Sigmoid colon (tissue), 7 donors: ENCODE measurements around the gene DOCK8. TPM values are rescaled to one million over a fixed set of nuclear protein-coding genes. Genes with fewer than 3 reads are reported as not detected.
"Not testable (repeated sequence)": the region's sequence is repeated elsewhere in the genome, so short reads cannot be mapped to it uniquely, and the experiment has no call there.

ENCODE experiments used
- DNase-seq: peaks from one replicate; pipeline ENCODE4 v3.0.0-alpha.2; 2019
- H3K27ac ChIP-seq, 4 donors: fragments of 200-600 bp; sonication (generic); one replicate each; pipeline ENCODE4 v1.5.1; 2016 to 2019; ENCODE audit warnings: mild to moderate bottlenecking in 1 of 4
- H3K27me3 ChIP-seq, 3 donors: fragments of 200-600 bp; sonication (generic); one replicate each; pipeline ENCODE4 v1.5.1; 2019; ENCODE audit warnings: mild to moderate bottlenecking in 1 of 3
- H3K36me3 ChIP-seq, 4 donors: fragments of 200-600 bp; sonication (generic); one replicate each; pipeline ENCODE4 v1.5.1; 2016 to 2019
- H3K4me1 ChIP-seq, 4 donors: fragments of 200-600 bp; sonication (generic); one replicate each; pipeline ENCODE4 v1.5.1; 2017 to 2019
- H3K4me3 ChIP-seq, 4 donors: fragments of 200-600 bp; sonication (generic); one replicate each; pipeline ENCODE4 v1.5.1; 2017 to 2019; ENCODE audit warnings: mild to moderate bottlenecking in 2 of 4, moderate library complexity in 1 of 4
- H3K9me3 ChIP-seq, 4 donors: fragments of 200-600 bp in 3 of 4; sonication (generic) in 3 of 4; one replicate each; pipeline versions ENCODE4 v1.5.1 to v1.6.1; 2013 to 2019
- CTCF ChIP-seq, 4 experiments: fragments of 450-650 bp in 3 of 4; fragments of 200-600 bp in 1 of 4; IDR thresholded peaks; one replicate each; pipeline ENCODE4 v1.5.1; 2016 to 2019; ENCODE audit warnings: antibody characterized with exemption in 4 of 4, mild to moderate bottlenecking in 3 of 4, moderate library complexity in 2 of 4
- EP300 ChIP-seq, 4 donors: sonication (generic); formaldehyde crosslinking; IDR thresholded peaks; one replicate each; pipeline ENCODE4 v1.6.1; 2017; ENCODE audit warnings: antibody characterized with exemption in 4 of 4
- POLR2A ChIP-seq, 2 donors: fragments of 450-650 bp; IDR thresholded peaks; one replicate each; pipeline ENCODE4 v1.6.1; 2016; ENCODE audit warnings: antibody characterized with exemption in 2 of 2, mild to moderate bottlenecking in 2 of 2, moderate library complexity in 2 of 2
- POLR2AphosphoS5 ChIP-seq, 4 donors: sonication (generic); formaldehyde crosslinking; IDR thresholded peaks; one replicate each; pipeline ENCODE4 v1.6.1; 2017; ENCODE audit warnings: antibody characterized with exemption in 4 of 4
- WGBS, 2 donors: extraction: QIAGEN DNeasy Blood & Tissue Kit; methylation state at CpG; one replicate each; pipeline ENCODE4 v1.1.7; 2013; 5-methylcytosine and 5-hydroxymethylcytosine counted together
- intact Hi-C: fragments of 100-400 bp; cut with DNase I; formaldehyde crosslinking; loops from one replicate; pipeline ENCODE4 v1.15.1; 2023
- polyA plus RNA-seq, 3 donors: library from polyadenylated mRNA; stranded (reverse); fragments of 200-250 nt; gene quantifications; one replicate each; pipeline ENCODE4 v1.2.3, GENCODE V29; 2013
- total RNA-seq, 4 donors: library from RNA; depleted of rRNA; stranded (reverse); fragments of >200 nt; gene quantifications; one replicate each; pipeline ENCODE4 v1.1.0, GENCODE V29; 2016
- donor health status: healthy with polysubstance abuse.
- donor health status: Bipolar disorder and iron deficiency.
- donor health status: healthy.

Gene DOCK8
- total RNA-seq (1 to 10 TPM; 4.2 to 9.5 (median 6.8) TPM), polyA plus RNA-seq (10 to 100 TPM in 1 of 3 donors, 1 to 10 TPM in 2; 2.3 to 22.8 (median 2.4) TPM)

GRCh38 chr9:214648-215493, at the start of gene DOCK8:
Gene DOCK8, plus strand, starts transcription at chr9:214865. Its CDS starts 112 bp downstream, at chr9:214977.
- Histone ChIP-seq H3K36me3 (no peaks in the 10 kb centered on the region), H3K27me3 (peaks cover 5 to 36% (median 30%) of the 10 kb centered on the region in 3 donors), H3K27ac (peak within 1 kb of the TSS; percentile 66 to 92 (median 72)), H3K4me3 (peak within 1 kb of the TSS; percentile 28 to 55 (median 50)), H3K4me1 (peaks cover 0 to 14% (median 5%) of the 10 kb centered on the region in 4 donors), H3K9me3 (no peaks in the 10 kb centered on the region)
- 0 to 1% methylated on average over 103 of the region's 103 CpGs for WGBS, 2 donors
- TF ChIP-seq POLR2AphosphoS5 (IDR thresholded peaks at IDR 0.05) (no peak), POLR2A (IDR thresholded peaks at IDR 0.05) (no peak), CTCF (IDR thresholded peaks at IDR 0.05) (no peak), EP300 (IDR thresholded peaks at IDR 0.05) (no peak)
- peak; percentile 76 for DNase-seq
- intact Hi-C loops = no loop called here

GRCh38 chr9:169757-170156, 44.9 kb upstream of the DOCK8 start:
- WGBS, 2 donors = no CpG with 5 or more reads among the region's 3 CpGs
- not testable (repeated sequence) for H3K4me1 ChIP-seq

GRCh38 chr9:178140-178825, 36.4 kb upstream of the DOCK8 start:
- intact Hi-C loops, H3K36me3 ChIP-seq, H3K9me3 ChIP-seq, H3K4me1 ChIP-seq, H3K27me3 ChIP-seq, DNase-seq: not testable (repeated sequence)
- H3K4me3 ChIP-seq = peak overlapping the region in 3 of 4 donors; percentile 51 to 62 (median 53)
- H3K27ac ChIP-seq = peak overlapping the region; percentile 49 to 81 (median 72)
- WGBS, 2 donors = 2 to 5% methylated on average over 18 to 19 of the region's 23 CpGs

More at GRCh38 chr9:169757-170156, 44.9 kb upstream of the DOCK8 start:
- H3K36me3 ChIP-seq, H3K27ac ChIP-seq, intact Hi-C loops, H3K9me3 ChIP-seq, H3K27me3 ChIP-seq, DNase-seq, H3K4me3 ChIP-seq: not testable (repeated sequence)

- 0 to 1% methylated on average over 15 to 23 of the region's 32 CpGs for WGBS, 2 donors
- DNase-seq, H3K4me1 ChIP-seq, H3K27me3 ChIP-seq, H3K9me3 ChIP-seq, intact Hi-C loops, H3K36me3 ChIP-seq: not testable (repeated sequence)
- Histone ChIP-seq H3K4me3 (peak within 1 kb of the TSS in 3 of 4 donors; percentile 51 to 62 (median 53)), H3K27ac (peak within 1 kb of the TSS; percentile 49 to 81 (median 77))
These were observed 35.7 kb upstream of the DOCK8 start, which contains the start of gene ZNG1A for GRCh38 chr9:178970-179383. Gene ZNG1A, minus strand, starts transcription at chr9:179056. Its CDS starts 87 bp downstream, at chr9:178969.

GRCh38 chr9:199601-200000, 15.1 kb upstream of the DOCK8 start:
- intact Hi-C loops, H3K27me3 ChIP-seq, DNase-seq, H3K9me3 ChIP-seq, H3K27ac ChIP-seq, H3K4me3 ChIP-seq, H3K36me3 ChIP-seq, H3K4me1 ChIP-seq: not testable (repeated sequence)
- 12 to 21% methylated on average over 1 of the region's 1 CpG for WGBS, 2 donors

- Histone ChIP-seq H3K4me1 (no peaks in the 10 kb centered on the region), H3K36me3 (no peaks in the 10 kb centered on the region), H3K4me3 (no peak overlapping the region), H3K9me3 (no peaks in the 10 kb centered on the region), H3K27me3 (no peaks in the 10 kb centered on the region), H3K27ac (no peak overlapping the region)
- intact Hi-C loops = no loop called here
- WGBS, 2 donors = 49 to 67% methylated on average over 1 of the region's 1 CpG
- TF ChIP-seq EP300 (IDR thresholded peaks at IDR 0.05) (no peak), CTCF (IDR thresholded peaks at IDR 0.05) (no peak), POLR2A (IDR thresholded peaks at IDR 0.05) (no peak), POLR2AphosphoS5 (IDR thresholded peaks at IDR 0.05) (no peak)
- no peak for DNase-seq
These were observed 8.2 kb upstream of the DOCK8 start for GRCh38 chr9:206481-206880.
